ENCODE measurements around the gene GPR3.

Gene GPR3

DNA sequence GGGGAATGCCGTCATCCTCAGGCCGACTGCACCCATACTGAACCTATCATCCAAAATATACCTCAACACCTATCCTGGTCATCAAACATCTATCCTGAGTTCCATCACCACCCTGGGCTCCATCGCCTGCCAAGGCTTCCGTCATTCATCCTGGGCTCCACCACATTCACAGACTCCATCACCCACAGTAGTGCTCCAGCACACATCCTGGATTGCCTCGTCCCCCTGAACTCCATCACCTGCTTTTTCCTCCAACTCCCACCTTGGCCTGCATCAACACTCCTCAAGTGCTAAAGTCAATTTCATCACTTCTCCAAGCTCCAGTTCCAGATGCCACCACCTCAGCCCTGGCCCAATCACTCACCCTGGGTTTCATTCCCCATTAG lies 33.5 kb upstream of the GPR3 start:
- DNase-seq (ENCODE audit: low read depth, low spot score) = no peak

- peak; percentile 47 for DNase-seq (ENCODE audit: low read depth, low spot score)
Observed at GRCh38 chr1:27359822-27360158, 32.6 kb upstream of the GPR3 start.

DNA sequence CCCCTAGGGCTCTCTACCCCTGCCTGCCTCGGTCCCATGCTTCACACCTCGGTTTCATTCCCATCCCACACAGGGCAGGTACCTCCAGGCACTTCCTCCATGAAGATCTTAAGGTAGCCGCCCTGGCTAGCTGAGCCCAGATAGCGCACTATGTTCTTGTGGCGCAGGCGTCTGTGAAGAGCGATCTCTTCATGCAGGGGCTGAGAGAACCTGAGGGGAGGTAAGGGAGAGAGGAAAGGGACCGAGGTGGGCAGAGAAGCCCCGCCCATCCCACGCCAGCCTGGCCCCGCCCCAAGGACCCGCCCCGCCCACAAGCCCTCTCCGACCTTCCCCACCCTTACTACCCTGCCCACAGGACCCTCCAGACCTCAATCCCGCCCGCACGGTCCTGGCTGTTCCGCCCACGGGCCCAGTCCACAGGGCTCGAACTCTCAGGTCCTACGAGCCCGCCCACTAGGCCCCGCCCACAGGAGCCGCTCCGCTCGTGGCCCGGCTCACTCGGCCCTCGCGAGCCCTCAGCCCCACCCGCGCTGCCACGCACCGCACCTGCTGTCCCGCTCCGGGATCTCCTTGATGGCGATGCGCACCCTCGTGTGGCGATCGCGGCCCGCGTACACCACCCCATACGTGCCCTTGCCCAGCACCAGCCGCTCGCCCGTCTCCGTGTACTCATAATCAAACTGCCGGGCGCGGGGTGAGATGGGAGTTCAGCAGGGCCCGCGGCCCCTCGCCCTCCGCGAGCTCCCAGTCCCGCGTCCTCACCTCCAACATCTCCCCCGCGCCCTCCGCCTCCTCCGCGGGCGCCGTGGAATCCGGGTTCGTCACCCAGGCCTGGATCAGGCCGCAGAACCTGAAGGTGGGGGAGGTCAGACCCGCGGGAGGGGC lies 32.0 kb upstream of the GPR3 start:
- no peak for DNase-seq (ENCODE audit: low read depth, low spot score)

DNA sequence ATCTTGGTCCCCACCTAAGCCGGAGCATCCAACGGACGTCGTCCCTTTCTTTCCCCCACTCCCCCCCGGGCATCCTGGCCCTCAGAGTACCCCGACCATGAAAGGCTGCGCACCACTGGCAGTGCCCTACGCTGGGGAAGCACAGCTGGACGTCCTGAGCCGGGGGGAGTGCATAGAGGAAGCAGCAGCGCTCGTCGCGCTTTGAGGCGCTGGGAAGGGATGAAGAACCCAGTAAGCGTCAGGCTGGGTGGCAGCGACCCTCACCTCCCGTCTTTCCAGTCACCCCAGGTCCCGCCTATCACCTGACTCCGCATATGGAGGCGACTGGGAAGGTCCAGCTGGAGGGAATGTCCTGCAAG lies 31.4 kb upstream of the GPR3 start:
- no peak for DNase-seq (ENCODE audit: low read depth, low spot score)

DNA sequence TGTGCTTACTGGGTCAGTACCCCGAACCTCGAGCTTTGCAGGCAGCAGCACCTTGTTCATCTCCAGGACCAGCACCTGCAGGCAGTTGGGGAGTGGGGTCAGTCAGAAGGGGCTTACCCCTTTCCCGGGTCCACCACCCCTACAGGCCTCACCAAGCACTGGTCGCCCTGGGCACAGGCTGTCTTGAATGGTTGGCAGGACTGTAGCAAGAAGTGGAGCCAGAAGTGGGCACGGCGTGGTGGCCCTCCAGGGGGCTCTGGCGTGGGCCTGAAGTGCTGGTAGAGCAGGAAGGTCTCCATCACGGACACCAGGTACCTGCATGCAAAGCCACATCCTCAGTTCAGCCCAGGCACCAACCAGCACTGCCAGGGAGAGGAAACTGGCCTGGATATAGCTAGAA lies 30.9 kb upstream of the GPR3 start:
- no peak for DNase-seq (ENCODE audit: low read depth, low spot score)

- DNase-seq (ENCODE audit: low read depth, low spot score) = peak; percentile 83
Observed at GRCh38 chr1:27363766-27364695, 28.4 kb upstream of the GPR3 start.

DNA sequence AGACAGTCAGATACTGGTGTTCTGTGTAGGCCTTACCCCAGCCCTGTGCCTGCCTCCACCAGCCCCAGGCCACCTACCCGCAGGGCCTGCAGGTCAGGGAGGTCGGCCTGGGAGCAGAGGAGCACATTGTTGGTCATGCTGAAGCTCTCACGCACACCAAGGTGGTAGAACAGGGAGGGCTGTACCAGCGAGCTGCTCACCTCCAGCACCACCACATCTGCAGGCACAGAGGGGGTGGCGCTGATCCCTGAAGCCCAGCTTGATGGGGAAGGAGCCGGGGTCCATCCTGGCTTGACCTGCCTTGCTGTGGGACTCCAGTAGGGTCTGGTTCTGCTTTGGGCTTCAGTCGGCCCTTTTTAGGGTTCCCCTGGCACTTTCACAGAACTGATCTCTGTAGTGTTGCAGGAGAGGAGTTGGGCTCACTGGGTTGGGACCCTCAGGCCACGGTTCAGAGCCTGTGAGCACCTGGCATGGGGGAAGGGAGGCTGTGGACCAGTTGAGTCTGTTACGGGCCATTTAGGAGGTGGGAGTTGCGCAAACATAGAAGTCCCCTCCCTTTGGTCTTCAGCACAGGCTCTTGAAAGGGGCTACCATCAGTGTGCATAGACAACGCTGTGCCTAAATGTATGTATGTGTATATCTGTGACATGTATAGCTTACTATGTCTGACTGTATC lies 27.6 kb upstream of the GPR3 start:
- no peak for DNase-seq (ENCODE audit: low read depth, low spot score)

- DNase-seq (ENCODE audit: low read depth, low spot score) = peak; percentile 89
Observed at GRCh38 chr1:27365372-27366112, 26.9 kb upstream of the GPR3 start.

DNA sequence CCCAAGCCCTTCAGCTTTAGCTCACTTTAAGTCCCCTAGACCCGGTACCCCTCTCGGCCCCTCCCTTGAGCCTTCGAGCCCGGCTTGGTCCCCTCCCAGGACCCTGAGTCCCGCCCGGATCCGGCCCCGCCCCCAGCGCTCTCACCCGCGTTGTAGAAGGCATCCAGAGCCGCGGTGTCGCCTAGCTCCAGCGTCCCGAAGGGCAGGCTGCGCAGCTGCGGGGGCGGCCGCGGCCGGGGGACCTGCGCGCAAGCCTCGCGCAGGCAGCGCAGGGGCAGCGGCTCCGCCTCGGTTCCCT lies 26.4 kb upstream of the GPR3 start:
- DNase-seq (ENCODE audit: low read depth, low spot score) = peak; percentile 78

- DNase-seq (ENCODE audit: low read depth, low spot score) = peak; percentile 90
Observed at GRCh38 chr1:27366411-27367159, 25.8 kb upstream of the GPR3 start, which contains the start of gene MAP3K6. Gene MAP3K6 (minus strand): TSS chr1:27366961. CDS start chr1:27366597, 364 bp downstream.

DNA sequence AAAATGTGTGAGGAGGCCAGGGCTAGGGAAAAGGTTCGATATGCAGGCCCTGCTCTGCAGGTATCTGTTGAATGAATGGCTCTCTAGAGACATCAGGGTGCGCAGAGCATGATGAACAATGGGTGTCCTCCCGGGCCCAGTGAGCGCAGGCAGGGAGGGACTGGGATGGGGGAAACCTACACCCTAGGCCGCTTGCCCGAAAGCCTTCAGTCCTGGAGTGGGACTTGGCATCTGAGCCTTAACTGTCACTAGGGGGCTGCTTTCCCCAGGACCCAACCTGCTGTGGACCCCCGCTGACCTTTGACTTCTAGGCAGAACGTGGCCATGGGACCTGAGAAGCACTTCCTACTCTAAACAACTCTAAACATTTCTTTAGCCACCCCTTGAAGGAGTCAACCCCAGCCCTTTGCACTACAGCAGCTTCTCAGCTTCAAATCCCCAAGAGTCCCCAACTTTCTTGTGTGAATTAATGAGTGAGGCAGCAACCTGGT lies 25.2 kb upstream of the GPR3 start:
- DNase-seq (ENCODE audit: low read depth, low spot score) = no peak

GRCh38 chr1:27368869-27369582 lies 23.4 kb upstream of the GPR3 start:
- DNase-seq (ENCODE audit: low read depth, low spot score) = no peak

- DNase-seq (ENCODE audit: low read depth, low spot score) = no peak
Observed at GRCh38 chr1:27372022-27372807, 20.2 kb upstream of the GPR3 start.

DNA sequence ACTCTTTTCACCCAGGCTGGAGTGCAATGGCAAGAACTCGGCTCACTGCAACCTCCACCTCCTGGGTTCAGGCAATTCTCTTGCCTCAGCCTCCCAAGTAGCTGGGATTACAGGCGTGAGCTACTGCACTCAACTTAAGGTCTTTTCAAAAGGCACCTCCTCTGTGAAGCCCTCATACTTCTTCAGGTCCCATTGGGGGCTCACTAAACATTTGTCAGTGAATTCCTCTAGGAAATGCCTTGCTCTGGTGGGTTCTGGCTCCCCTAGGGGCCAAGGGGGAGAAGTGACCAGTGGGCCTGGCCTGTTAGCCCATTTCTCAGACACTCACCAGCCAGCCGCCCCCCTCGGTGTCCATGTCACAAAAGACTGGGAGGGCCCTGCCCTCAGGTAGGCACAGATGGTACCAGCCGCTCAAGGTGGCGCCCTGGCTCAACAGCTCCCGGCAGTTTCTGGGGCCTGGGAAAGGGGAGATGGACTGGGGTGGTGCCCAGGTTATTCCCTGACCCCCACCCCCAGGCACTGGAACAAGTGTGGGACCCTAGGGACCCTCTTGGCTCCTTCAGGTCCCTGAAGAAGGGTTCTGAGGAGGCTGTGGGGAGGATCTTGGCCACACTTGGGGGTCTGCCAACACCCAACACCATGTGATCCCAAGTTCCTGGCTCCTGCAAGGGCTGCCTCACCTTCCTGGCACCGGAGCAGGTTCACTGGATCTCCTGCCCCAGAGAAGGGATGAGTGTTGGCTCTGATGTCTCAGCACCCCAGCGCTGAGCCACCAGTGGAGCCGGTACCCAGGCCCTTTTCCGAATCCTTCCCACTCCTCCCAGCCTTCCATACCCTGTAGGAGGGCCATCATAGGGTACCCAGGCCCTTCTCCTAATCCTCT lies 19.4 kb upstream of the GPR3 start:
- peak; percentile 53 for DNase-seq (ENCODE audit: low read depth, low spot score)

DNA sequence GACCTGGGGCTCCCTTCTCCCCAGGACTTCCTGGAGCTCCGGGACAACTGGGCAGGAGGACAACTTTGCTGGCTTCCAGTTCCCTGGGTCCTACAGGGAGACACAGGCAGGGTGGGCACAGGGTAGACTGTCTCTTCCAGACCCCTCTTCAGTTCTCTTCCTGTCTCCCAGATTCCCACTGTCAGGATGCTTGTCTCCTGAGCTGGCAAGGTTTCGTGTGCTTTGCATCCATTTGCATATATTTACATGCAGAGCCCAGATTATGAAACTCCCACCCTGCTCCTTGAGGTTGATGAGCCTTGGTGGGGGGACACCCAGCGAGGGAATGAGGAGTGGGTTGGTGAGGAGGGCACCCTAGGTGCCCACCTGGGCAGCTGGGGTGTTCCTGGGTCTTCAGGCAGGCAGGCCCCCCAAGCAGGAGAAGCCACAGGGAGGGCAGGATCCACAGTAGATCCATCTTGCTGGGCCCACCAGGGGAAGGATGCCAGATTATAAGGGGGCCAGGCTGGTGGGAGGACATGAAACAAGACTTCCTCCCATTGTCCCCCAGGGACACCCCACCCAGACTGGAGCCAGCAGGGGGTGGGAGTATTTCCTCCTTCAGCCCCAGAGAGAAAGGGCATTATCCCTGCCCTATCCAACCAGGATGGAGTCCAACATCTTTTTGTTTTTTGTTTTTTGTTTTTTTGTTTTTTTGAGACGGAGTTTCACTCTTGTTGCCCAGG lies 17.9 kb upstream of the GPR3 start, which contains the start of gene FCN3:
FCN3 (minus strand) TSS at position 463 of the 725 bp plus-strand sequence; CDS start at position 457, 6 bp downstream.
- no peak for DNase-seq (ENCODE audit: low read depth, low spot score)

- DNase-seq (ENCODE audit: low read depth, low spot score) = no peak
Observed at GRCh38 chr1:27377760-27378495, 14.5 kb upstream of the GPR3 start.

Measured in ELF-1 (cell line).